Hypothalamus (tissue), 51 donors: ENCODE results near the gene LGR4.

Experiments
- DNase-seq, 51 donors: peaks; one replicate each; lab custom pipeline; 2025; lab: John Stamatoyannopoulos, UW

LGR4 gene

DNA sequence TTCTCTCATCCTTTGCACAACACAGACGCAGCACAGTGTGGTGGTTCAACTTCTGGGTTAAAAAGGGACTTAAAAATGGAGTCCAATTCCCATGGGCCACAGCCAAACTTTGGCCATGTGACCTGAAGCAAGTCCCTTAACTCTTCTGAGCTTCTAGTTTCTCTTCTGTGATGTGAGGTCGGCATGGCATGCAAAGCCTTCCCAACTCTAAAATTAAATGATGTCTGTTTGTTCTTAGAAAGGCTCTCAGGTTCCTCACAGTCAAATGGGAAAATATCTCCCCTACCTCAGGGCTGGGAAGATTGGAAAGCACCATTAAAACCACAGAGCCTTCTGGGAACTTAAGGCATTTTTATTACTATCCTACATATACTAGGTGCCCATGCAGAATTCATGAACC lies 38.8 kb downstream of the LGR4 start:
- DNase-seq, result no peak

DNA sequence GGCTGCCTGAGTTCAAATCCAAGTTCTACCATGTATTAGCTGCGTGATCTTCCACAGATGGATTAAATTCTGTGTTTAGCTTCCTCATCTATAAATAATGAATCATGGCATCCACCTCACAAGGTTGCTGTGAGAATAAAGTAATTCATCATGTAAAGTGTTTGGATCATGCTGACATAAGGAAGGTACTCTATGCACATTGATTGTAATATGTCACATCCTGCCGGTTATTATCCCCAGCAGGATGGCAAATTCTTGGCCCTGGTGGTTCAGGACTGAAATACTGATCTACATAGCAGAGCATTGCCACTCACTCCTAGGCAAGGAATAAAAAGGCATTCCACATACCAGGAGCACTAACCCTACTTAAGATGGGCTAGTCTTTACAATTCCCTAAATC lies 40.8 kb downstream of the LGR4 start:
- DNase-seq, result no peak

DNA sequence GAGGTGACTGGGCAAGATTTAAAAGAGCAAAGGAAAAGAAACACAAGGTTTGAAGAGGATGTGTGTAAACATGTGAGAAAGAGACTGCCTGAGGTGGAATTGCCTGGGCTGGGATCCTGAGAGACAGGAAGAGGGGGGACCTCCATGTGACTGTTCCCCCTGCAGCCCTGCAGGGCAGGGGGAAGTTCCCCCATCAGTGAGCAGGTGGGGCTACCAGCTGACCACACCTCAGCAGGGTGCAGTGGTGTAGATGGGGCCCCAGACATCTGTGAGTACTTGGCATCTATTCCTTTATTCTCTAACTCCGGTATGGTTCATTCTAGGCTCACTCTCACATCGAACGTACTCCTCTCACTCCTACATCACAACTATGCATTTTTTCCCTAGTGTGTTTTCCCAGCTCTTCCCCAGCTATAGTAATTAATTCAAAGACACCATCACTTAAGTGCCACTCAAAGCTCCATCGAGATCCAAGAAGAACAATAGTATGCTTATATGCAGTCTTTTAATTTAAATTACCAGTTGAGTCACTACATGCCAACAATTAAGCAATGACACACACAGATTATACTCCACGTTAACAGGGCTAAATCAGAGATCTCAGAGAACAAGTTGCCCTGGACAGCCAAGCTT lies 42.7 kb downstream of the LGR4 start:
- DNase-seq, result peak in 1 of 51 donors; percentile 39

DNA sequence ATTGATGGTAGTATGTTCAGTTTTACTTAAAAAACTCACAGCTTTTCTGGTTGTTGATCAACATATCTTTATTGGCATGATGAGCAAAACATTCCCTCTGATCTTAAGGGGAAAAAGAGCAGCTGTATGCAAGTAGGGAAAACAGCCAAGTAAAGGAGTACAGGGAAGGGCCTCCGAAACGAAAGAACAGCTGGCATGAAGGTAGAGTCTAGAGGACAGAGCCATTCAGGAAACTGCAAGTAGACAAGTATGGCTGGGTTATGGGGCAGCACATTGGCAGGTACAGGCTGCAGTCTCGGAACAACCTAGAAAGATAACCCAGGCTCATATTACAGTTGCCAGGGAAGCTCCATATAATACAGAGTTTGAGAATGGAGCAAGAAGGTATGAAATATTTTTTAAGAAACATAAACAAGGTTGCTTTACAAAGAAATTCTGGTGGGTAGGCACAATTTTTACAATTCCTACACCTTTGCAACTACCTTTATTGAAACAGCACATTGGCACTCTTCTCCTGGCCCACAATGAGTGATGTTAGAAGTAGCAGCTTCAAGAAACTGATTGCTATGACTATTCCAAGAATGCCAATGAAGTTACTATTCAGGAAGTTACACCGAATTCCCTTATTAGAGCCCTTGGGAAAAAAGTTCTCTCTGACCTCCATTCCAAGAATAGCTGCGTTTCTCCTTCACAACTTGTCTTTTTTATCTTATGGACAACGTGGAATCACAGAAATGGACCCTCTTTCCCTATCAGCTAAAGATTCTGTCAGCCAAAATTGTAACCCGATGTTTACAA lies 45.2 kb downstream of the LGR4 start:
- DNase-seq, result no peak

DNA sequence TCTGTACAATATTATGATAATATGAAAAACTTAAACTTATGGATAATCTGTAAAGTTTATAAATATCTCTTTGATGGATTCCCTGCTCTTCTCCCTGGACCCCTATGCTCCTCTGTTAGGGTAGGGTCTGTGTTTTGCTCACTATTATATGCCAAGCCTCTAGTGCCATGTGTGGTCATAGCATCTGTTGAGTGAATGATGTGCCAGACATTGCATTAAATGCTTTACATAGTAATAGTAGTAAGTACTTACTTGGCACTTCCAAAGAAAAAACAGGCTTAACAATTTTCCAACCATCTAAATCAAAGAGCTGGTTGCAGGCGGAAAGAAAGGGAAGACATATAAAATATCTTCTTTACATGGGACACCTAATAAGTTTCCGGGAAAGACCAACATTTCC lies 46.8 kb downstream of the LGR4 start:
- DNase-seq, result no peak

DNA sequence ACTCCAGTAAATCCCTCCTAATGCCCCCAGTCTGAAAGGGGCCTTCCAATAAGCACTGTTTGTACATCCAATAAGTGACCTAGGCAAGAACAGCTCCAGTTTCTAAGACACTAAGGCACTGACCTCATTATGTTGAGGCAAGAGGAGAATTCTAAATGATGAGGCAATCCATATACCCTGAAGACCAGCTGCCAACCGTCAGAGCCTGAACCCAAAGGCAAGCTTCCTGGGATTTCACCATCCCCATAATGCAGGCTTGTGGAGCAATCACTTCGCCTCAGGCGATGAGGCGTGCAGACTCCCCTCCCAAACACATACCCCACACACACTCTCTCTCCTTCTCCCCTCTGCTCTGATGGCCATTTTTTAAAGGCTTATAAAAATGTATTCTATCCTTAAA lies 49.5 kb downstream of the LGR4 start:
- DNase-seq, result no peak

DNA sequence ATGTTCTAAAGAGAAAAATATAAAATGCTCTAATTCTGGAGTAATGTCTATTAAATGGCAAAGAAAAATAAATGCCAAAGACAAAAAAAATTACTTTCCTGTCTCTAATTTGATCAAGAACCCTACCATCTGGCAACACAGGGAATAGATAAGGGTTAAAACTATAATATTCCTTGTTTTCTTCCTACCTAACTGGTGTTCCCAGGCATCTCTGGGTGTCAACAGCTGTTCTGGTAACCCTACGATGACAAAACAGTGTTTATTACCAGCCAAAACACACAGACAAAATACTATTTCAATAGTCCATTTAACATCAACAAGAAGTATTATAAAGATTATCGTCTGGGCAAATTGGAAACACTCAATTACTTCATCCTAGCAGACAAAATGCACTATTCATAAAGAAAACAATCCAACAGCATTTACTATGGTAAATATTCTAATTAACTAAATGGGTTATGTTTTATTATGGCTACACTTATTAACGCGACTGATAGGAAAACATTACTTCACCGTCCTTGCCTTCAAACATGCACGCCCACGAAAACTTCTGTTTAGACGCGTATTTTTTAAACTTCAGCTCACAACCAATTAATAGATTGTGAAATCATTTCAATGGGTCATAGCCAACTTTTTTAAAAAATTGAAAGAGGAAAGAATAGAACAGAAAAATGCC lies 50.6 kb downstream of the LGR4 start:
- DNase-seq, result no peak

DNA sequence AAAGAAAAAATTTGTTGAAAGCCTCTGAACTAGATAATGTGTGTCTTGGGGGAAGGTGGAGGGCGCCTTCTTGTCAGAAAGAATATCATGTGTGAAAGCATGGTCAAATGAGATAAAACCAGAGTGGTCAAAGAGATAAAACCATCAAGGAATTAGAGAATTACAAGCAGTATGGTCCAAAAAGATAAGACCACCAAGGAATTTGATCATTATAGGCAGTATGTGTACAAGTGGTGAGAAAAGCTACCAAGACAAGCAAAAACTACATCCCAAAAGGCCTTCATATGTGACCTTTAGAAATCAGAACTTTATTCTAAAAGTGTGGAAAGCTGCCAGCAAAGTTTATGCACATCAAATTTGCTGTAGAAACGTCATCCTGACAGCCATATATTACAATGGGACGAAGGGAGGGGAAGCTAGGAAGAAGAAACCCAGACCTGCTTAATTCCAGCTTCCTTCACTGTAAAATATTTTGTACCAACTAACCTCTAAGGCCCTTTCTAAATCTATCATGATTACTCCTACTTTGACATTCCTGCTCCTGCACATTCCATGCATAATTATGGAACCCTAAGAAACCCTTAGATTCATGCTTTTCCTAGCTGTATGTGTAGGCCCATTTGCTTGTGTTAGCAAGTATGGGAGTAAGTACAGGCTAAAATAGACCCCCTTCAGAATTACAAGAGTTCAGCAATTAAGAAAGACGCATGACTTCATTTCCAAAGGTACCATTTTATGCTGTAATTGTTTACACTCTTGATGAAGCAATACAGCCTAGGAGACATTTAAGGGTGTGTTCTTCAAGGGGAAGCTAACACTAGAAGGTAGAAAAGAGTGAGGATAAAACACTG lies 51.6 kb downstream of the LGR4 start:
- no peak for DNase-seq

DNA sequence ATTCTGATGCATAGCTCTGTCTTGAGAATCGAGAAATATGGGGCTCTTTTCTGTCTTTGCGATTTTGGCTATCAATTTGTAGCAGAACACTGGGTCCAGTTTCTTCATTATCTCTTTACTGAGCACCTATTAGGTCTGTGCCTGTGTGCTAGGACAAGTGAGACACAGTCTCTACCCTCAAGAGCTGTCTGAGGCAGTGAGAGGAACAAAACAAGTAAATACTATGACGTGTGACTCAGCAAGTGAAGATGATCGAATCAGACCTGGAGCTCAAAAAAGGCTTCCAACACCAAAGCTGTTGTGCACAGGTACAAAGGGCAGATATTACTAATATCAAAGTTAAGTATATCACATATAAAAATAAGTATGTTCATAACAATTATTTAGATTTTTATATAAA lies 52.4 kb downstream of the LGR4 start:
- DNase-seq, result no peak

DNA sequence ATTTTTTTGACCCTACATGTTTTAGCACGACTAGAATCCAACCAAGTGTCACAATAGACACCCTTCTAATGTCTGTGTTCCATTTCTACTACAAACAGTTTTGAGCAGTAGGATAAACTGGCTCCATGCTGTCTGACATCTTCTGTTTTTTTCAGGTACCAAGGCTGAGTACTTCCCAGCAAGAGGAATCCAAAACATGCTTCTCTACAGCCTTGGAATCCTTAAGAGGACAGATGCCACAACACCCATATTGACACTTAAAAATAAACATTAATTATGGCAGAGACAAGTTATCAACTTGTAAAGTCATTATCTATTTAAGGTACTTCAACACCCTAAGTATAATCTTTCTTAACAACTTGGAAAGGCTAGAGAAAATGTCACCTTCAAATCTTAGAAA lies 54.2 kb downstream of the LGR4 start:
- no peak for DNase-seq

DNA sequence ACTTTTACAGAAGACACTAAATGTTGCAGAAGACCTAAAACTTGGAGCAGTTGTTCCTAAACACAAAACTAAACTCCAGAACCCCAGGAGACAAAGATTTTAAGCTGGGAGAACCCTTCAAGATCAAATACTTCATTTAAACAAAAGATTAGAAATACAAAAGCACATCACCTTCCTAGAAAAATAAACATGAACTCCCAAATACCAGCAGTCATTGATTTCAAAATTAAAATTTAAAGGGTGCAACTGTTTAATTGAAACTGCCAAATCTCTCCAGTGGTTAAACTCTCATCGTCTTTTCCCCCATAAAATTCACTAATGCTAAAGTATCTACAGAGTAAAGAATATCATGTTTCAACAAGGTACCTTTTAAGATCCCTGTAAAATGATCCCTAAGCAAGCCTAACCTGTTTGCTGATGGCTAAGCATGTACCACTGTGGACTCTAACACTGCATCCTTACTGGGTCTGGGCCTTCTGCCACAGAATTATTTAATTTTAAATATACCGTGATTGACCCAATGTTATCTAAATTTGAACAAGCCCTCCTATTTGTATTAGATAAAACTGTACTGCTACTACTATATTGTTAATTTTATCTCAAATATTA lies 55.9 kb downstream of the LGR4 start:
- no peak for DNase-seq

DNA sequence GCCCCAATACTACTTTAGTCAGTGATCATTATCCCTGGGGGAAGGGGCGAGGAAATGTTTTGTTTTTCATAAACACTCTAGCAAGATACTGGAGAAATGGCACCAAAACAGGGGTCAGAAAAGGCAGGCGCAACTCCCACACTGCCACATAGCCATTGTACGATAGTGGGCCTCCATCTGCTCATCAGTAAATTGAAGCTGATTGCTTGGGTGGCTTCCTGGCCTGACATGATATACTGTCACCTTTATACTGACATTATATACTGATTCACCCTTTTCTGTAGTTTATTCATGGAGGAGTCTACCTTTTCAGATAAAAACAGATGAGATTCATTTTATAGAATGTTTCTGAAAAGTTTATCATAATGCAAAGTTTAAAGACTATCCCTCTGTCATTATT lies 57.9 kb downstream of the LGR4 start:
- no peak for DNase-seq

DNA sequence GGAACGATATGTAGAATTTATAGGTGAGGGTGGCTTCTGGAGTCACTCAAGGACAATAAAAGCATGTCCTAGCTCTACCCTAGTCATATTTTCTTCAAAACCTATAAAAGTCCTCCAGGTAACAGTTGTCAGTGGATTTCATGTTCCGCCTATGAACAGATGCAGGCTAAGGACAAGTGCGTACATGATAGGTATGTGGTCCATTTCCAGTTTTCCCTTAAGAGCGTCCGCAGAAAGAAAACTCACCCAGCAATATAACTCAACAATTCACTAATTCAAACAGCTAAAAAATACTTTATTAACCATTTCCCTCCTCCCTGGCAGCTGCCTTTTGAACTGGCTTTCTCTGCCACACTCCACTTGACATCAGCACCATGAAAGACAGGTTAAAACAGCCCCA lies 59.4 kb downstream of the LGR4 start:
- DNase-seq, result no peak

DNA sequence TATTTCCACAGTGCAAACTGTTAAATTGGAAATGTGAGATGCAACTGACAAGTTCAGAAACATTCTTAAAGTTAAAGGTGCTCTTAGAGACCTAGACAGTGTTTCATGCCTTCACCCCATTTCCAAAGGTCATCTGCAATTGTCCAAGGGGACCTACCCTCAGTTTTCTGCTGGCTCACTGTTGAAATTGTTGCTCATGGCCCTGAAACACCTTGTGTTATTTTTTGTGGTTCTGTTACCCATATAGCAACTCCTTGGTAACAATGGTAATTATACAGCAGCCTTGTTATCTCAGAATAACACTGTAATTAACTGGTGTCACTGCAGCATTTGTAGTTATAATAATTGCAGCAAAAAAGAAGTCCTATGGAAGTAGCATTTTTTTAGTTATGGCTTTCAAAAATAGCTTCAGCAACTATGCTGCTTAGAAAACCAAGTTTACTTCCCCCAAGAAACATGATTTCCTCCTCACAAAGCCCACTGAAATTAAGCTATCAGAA lies 60.3 kb downstream of the LGR4 start:
- no peak for DNase-seq

DNA sequence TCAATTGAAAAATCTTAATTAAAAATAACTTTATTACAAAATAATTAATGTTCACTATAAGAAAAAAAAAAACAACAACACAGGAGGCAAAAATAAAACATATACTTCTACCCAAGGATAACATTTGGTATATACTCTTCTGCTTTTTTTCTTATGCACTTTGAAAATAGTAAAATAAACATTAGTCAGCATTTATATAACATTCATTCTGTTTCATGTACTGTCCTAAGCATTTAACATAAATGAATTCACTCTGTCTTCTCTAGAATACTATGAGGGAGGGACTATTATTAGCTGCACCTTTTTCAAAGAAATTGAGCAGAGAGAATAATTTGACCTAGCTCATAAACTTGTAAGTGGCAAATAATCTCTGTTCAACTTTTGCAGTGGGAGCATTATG lies 61.3 kb downstream of the LGR4 start:
- no peak for DNase-seq

DNA sequence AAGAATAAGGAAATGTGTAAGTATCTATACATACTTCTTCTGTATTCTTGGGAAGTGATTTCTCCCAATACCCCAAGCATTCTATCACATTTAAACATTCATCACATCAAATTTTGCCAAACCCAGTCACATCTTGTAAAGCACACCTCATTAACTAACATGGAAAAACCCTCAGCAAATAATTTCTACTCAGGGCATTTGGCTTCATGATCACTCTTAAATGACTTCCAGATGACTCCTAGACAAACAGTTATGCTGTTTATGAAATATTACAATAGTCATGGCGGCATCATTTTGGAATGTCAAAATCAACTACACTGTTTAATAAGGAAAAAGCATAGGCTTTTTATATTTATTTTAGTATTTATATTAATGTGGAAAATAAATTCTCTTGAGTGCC lies 62.3 kb downstream of the LGR4 start:
- DNase-seq, result no peak

DNA sequence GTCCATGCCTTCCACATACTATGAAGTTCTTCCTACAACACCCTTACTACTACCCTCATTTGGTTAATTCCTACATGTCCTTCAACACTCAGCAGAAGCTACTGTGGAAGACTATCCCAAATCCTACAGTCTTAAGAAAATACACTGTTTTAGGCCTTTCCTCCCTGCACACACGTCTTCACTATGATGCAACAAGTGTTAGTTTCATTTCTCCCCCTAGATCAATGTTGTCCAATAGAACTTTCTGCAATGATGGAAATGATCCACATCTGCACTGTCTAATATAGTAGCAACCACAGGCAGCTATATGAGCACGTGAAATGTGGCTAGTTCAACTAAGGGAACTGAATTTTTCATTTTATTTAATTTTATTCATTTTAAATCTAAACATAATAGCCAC lies 62.8 kb downstream of the LGR4 start:
- DNase-seq, result no peak

DNA sequence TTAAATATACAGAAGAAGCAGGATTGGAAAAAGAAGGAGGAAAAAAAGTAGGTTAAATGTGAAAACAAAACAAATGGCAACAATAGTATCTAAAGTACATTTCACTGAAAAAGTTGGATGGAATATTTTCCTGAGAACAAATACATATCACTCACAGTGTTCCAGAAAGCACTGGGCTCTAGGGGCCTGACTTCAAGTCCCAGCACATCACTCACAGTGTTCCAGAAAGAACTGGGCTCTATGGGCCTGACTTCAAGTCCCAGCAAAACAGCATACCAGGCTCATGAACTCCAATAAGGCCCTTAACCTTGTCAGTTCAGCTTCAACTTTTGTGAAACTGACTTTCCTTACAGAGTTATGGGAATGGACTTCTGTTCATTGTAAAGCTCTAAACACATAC lies 63.5 kb downstream of the LGR4 start:
- no peak for DNase-seq

DNA sequence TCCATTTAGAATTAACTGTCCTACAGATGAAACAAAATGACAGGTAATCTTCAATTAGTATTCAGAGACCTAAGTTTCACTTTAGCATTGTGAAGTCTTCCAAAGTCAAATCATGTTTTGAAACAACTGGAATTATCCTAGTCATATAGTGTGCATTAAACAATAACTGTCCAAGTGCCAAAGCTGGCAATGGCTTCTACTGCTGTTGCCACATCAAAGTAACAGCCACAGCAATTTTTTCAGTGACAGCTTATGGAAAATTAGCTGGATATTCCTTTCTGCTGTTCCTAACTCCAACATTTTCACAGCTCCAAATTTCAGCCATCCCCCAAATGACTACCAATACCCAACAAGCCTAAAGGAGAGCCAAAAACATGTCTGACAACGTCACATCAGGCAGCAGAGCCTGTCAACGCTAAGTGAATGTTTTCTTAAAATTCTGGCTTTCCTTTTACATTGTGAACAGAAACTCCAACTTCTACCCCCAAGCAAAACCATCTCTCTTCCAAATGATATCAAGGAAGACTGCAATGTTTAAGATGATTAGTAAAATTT lies 64.3 kb downstream of the LGR4 start:
- DNase-seq, result no peak
